Common myeloid progenitor, CD34-positive (primary cell): ENCODE results near the gene HHAT.
A peak's percentile ranks its signal among the peaks of the same experiment; 100 is the strongest.

Source experiments
- CTCF ChIA-PET: fragments of 350-600 bp; sonication (Branson Sonifier 250); formaldehyde crosslinking; loops from one replicate; lab custom pipeline; 2021; ENCODE audit warnings: antibody characterized with exemption; lab: Charles Lee
- POLR2A ChIA-PET: fragments of 350-600 bp; sonication (Branson Sonifier 250); formaldehyde crosslinking; loops from one replicate; lab custom pipeline; 2021; ENCODE audit warnings: antibody characterized with exemption; lab: Charles Lee
- DNase-seq, 3 donors: peaks; one replicate each; pipeline versions ENCODE4 v3.0.0 to v3.0.0-alpha.2; 2013
- H3K27ac ChIP-seq, 2 experiments: 1 replicate in 1 of 2; 2 replicates in 1 of 2; pipeline ENCODE4 v1.7.0; 2013; ENCODE audit warnings: inconsistent platforms in 2 of 2, low read length in 2 of 2, mild to moderate bottlenecking in 2 of 2, low read depth in 1 of 2, moderate library complexity in 1 of 2; ENCODE audit not compliant: severe bottlenecking in 2 of 2, insufficient read depth in 1 of 2, poor library complexity in 1 of 2
- H3K27me3 ChIP-seq, 5 experiments: replicated peaks in 2 of 5; 1 replicate in 3 of 5; 2 replicates in 2 of 5; pipeline versions ENCODE4 v1.6.1 to v1.7.0; 2013; ENCODE audit warnings: low read length in 4 of 5, mild to moderate bottlenecking in 2 of 5, moderate library complexity in 2 of 5, inconsistent platforms in 1 of 5; ENCODE audit not compliant: insufficient read depth in 5 of 5, control insufficient read depth in 4 of 5
- H3K36me3 ChIP-seq, 4 experiments: 1 replicate in 2 of 4; 2 replicates in 2 of 4; pipeline versions ENCODE4 v1.6.1 to v1.7.0; 2013; ENCODE audit warnings: low read length in 3 of 4, control low read depth in 1 of 4, mild to moderate bottlenecking in 1 of 4; ENCODE audit not compliant: control insufficient read depth in 4 of 4, insufficient read depth in 4 of 4
- H3K4me1 ChIP-seq, 4 experiments: 1 replicate in 3 of 4; 2 replicates in 1 of 4; pipeline versions ENCODE4 v1.6.1 to v1.7.1; 2013; ENCODE audit warnings: low read length in 3 of 4, mild to moderate bottlenecking in 3 of 4, control low read depth in 1 of 4, inconsistent platforms in 1 of 4, moderate library complexity in 1 of 4; ENCODE audit not compliant: control insufficient read depth in 4 of 4, insufficient read depth in 4 of 4; ENCODE audit errors: control extremely low read depth in 1 of 4
- H3K4me3 ChIP-seq, 7 experiments: 1 replicate in 4 of 7; 2 replicates in 3 of 7; pipeline versions ENCODE4 v1.5.1 to v1.7.0; 2013; ENCODE audit warnings: mild to moderate bottlenecking in 7 of 7, low read length in 6 of 7, moderate library complexity in 6 of 7, inconsistent platforms in 2 of 7, low read depth in 2 of 7, control low read depth in 1 of 7; ENCODE audit not compliant: insufficient read depth in 4 of 7, control insufficient read depth in 1 of 7; ENCODE audit errors: extremely low read depth in 1 of 7
- H3K9me3 ChIP-seq, 5 experiments: 1 replicate in 4 of 5; 2 replicates in 1 of 5; pipeline versions ENCODE4 v1.6.1 to v1.7.1; 2013; ENCODE audit warnings: low read length in 4 of 5, mild to moderate bottlenecking in 2 of 5, inconsistent platforms in 1 of 5, low read depth in 1 of 5, moderate library complexity in 1 of 5; ENCODE audit not compliant: control insufficient read depth in 4 of 5, insufficient read depth in 2 of 5; ENCODE audit errors: control extremely low read depth in 1 of 5
- WGBS: methylation state at CpG from one replicate; pipeline ENCODE4 v1.1.5; 2013; ENCODE audit not compliant: insufficient coverage; 5-methylcytosine and 5-hydroxymethylcytosine counted together

The HHAT gene

DNA sequence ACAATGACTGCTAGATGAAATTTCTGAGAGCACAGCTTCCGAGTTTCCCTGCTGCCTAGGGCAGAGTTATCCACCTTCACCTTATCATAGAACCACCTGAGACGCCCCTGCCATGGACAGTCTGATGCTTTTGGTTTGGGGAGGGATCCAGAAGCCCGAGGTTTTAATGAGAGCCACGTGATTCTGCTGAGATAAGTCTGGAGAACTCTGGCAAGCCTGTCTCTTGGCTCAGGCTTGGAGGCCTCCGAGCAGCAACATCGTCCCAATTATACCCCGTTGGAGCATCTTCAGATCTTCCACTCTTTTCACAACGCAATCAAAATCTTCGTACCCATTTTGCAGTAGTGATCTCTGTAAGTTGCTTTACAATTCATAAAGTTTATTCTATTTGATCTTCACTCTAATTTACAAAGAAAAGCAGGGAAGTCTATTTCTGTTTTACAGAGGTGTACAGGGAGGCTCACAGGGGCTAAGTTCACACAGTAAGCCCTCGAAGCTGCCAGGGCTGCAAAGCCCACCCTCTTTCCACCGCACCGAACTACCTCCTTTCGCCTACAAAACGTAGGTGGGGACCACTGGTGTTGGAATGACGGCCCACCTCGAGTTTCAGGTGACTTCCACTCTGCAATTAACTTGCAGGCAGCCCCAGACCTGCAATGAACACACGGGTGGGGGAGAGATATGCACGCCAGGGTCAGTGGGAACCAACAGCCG lies 513 bp upstream of the HHAT start:
- Histone ChIP-seq H3K4me3 (peak overlapping the region; percentile 78 to 96 (median 84)), H3K4me1 (peaks cover 3 to 33% (median 25%) of the 10 kb centered on the region in 4 experiments), H3K27ac (peak overlapping the region in 1 of 2 experiments; percentile 54), H3K36me3 (no peaks in the 10 kb centered on the region), H3K27me3 (no peaks in the 10 kb centered on the region), H3K9me3 (peaks cover 0 to 4% (median 1%) of the 10 kb centered on the region in 5 experiments)
- DNase-seq: peak in 1 of 3 donors; percentile 20
- ChIA-PET CTCF (interaction anchor here (0.6 kb wide), 1 partner anchor 92 kb away, joined by 3 read pairs; no protein-coding TSS in a partner anchor), POLR2A (interaction anchor here (0.6 kb wide), 1 partner anchor 132 kb away, joined by 5 read pairs; no protein-coding TSS in a partner anchor)
- whole genome bisulfite sequencing: 24% methylated on average over 15 of the region's 19 CpGs

DNA sequence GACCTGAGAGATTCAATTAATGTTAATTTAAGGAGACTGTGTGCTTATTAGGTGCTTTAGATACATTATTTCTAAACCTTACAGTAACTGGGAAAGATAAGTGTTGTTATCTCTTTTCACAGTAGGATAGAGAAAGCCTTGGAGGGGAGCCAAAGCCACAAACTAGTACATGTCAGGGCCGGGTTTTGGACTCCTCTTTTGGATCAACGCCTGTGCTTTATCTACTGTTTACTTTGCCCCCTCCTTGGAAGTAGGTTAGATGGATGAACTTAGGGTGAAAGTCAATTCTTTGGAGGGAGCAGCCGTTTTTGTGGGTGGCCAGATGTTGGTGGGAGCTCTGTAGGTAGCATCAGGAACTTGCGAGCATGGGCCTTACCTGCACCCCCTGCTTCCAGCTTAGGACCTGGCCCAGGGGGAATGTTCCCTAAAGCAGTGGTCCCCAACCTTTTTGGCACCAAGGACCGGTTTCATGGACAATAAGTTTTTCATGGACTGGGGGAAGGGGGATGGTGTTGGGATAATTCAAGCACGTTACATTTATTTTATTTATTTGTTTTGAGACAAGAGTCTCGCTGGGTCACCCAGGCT lies 1.7 kb downstream of the HHAT start:
- CTCF ChIA-PET: no interaction called here
- 100% methylated on average over 4 of the region's 7 CpGs for WGBS
- no peak overlapping the region for H3K27ac ChIP-seq

DNA sequence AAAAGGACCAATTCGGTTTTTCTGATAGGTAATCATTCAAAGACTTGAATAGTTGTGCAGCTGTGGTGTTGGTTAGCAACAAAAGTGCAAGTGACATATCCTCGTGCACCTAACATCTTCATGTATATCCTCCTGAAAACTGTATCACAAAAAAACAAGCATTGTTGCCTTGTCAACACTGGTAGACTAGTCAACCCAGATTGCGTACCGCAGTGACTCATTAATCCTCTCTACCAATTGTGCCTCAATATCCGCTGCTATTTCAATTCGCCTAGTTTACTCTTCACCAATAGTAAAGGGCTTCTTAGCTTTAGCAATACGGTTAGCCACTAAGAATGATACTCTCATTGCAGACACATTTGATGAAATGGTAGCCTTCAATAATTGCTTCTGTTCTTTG lies 3.5 kb downstream of the HHAT start:
- WGBS: 94% methylated on average over 5 of the region's 7 CpGs
- CTCF ChIA-PET: interaction anchor here (1.7 kb wide), 1 partner anchor 9 kb away, joined by 3 read pairs; no protein-coding TSS in a partner anchor
- Histone ChIP-seq H3K27me3 (no peaks in the 10 kb centered on the region), H3K4me3 (no peak overlapping the region), H3K27ac (no peak overlapping the region), H3K9me3 (no peaks in the 10 kb centered on the region), H3K36me3 (no peaks in the 10 kb centered on the region), H3K4me1 (peaks cover 3 to 33% (median 27%) of the 10 kb centered on the region in 4 experiments)
- POLR2A ChIA-PET: no interaction called here
- DNase-seq: no peak

More for the DNA sequence above, 1.7 kb downstream of the HHAT start:
- POLR2A ChIA-PET: no interaction called here
- peak; percentile 40 to 50 (median 50) for DNase-seq
- H3K4me1 ChIP-seq: peaks cover 3 to 33% (median 27%) of the 10 kb centered on the region in 4 experiments
- H3K9me3 ChIP-seq: peaks cover 0 to 3% (median 0%) of the 10 kb centered on the region in 5 experiments
- no peaks in the 10 kb centered on the region for H3K27me3 ChIP-seq
- H3K4me3 ChIP-seq: peak overlapping the region in 1 of 7 experiments; percentile 87
- H3K36me3 ChIP-seq: no peaks in the 10 kb centered on the region

DNA sequence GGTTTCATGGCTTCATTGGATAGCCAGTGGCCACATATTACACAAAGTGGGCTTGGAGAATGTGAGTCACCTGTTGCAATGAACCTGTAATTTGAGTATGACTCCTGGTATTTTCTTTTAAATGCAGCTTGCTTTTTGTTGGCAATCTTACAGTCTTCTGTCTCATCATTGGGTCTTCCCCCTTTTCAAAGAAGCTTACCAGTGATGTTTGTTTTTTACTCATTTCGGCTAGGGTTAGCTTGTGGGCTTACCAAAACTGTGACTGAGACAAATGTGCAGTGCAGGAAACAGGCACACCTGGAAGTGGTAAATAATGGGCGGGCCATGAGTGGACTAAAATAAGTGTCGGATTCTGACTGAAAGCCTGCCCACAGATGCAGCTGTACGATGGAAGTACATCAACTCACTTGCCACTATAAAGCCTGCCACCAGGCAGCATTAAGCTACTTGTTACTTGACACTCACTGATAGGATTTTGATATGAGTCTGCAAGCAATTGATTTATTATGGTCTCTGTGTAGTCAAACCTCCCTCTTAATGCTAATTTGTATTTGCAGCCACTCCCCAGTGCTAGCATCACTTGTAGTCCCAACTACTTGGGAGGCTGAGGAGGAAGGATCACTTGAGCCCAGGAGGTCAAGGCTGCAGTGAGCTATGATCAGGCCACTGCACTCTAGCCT lies 4.2 kb downstream of the HHAT start:
- WGBS: 0% methylated on average over 1 of the region's 4 CpGs
- H3K4me1 ChIP-seq: peaks cover 3 to 31% (median 26%) of the 10 kb centered on the region in 4 experiments
- DNase-seq: peak; percentile 34 to 89 (median 82)
- H3K27ac ChIP-seq: no peak overlapping the region
- ChIA-PET CTCF (interaction anchor here (0.7 to 1.7 kb wide), 3 partner anchors 9 to 30 kb away, joined by 3 to 4 read pairs (median 3); no protein-coding TSS in a partner anchor), POLR2A (interaction anchor here (0.6 to 1.3 kb wide), 3 partner anchors 31 to 928 kb away, joined by 4 read pairs; no protein-coding TSS in a partner anchor)
- H3K36me3 ChIP-seq: no peaks in the 10 kb centered on the region
- no peaks in the 10 kb centered on the region for H3K27me3 ChIP-seq
- H3K4me3 ChIP-seq: peak overlapping the region in 1 of 7 experiments; percentile 4
- H3K9me3 ChIP-seq: no peaks in the 10 kb centered on the region

DNA sequence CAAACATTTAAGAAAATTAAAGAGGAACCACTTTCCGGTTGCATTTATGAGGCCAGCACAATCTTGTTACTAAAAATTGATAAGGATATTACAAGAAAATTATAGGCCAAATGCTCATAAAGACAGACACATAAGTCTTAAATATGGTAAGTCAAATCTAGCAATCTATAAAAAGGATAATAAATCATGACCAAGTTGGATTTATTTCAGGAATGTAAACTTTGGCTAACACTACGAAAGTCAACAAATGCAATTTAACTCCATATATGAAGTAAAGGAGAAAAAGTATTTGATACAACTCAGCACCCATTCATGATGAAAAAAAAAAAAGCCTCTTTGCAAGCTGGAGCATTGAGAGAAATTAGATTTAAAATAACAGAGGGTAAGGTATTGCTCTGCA lies 6.3 kb downstream of the HHAT start:
- DNase-seq: no peak
- Histone ChIP-seq H3K9me3 (no peaks in the 10 kb centered on the region), H3K4me3 (no peak overlapping the region), H3K4me1 (peaks cover 2 to 15% (median 13%) of the 10 kb centered on the region in 4 experiments), H3K27ac (no peak overlapping the region), H3K27me3 (no peaks in the 10 kb centered on the region), H3K36me3 (no peaks in the 10 kb centered on the region)
- CTCF ChIA-PET: no interaction called here
- POLR2A ChIA-PET: no interaction called here
- WGBS: no CpG with 5 or more reads among the region's 2 CpGs

DNA sequence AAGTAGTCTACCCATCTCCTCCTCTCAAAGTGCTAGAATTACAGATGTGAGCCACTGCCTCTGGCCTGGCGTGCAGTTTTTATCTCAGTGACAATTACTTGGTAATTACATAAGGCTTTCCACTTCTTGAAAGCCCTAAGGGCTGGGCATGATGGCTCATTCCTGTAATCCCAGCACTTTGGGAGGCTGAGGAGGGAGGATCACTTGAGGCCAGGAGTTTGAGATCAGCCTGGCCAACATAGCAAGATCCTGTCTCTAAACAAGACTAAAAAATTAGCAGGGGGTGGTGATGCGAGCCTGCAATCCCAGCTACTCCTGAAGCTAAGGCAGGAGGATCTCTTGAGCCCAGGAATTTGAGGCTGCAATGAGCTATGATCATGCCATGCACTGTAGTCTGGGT lies 7.7 kb downstream of the HHAT start:
- Histone ChIP-seq H3K4me3 (no peak overlapping the region), H3K9me3 (no peaks in the 10 kb centered on the region), H3K27ac (no peak overlapping the region), H3K36me3 (no peaks in the 10 kb centered on the region), H3K27me3 (no peaks in the 10 kb centered on the region), H3K4me1 (peaks cover 12 to 23% (median 17%) of the 10 kb centered on the region in 4 experiments)
- ChIA-PET POLR2A (no interaction called here), CTCF (no interaction called here)
- 100% methylated on average over 1 of the region's 2 CpGs for WGBS
- DNase-seq: no peak
